HepG2 (cell line): Measurements from ENCODE around the gene ASCL3. TPM values are rescaled to one million over a fixed set of nuclear protein-coding genes. Genes with fewer than 3 reads are reported as not detected.

ENCODE experiments used
- ATAC-seq: fragments of 200-7000 bp; cut with Tn5 transposase; 3 replicates; pipeline ENCODE4 v1.9.1; 2020; ENCODE audit warnings: mild to moderate bottlenecking, moderate library complexity
- BruUV-seq: library from RNA; stranded (reverse); fragments of 400-500 nt; replicated peaks from 2 replicates; lab custom pipeline; 2021; lab: Mats Ljungman, UMichigan
- CTCF ChIA-PET: fragments of 300-600 bp; formaldehyde crosslinking; extraction: SDS; loops from one replicate; lab custom pipeline; 2021; ENCODE audit warnings: low total read pairs, inconsistent platforms, low intra/inter-chr PET ratio; lab: Yijun Ruan, JAX
- POLR2A ChIA-PET: fragments of 350-600 bp; sonication (Branson Sonifier 250); formaldehyde crosslinking; loops from one replicate; lab custom pipeline; 2020; ENCODE audit warnings: antibody characterized with exemption, inconsistent platforms; lab: Yijun Ruan, JAX
- DNase-seq: peaks from one replicate; pipeline ENCODE4 v3.0.0-alpha.2; 2015; ENCODE audit warnings: low spot score
- FAIRE-seq: peaks from 3 replicates; lab custom pipeline; 2011; peaks lifted over from hg19 to GRCh38; lab: Jason Lieb, UNC
- H2AFZ ChIP-seq: one replicate; pipeline ENCODE4 v1.6.1; 2011; ENCODE audit warnings: low read length, inconsistent platforms
- H3K27ac ChIP-seq: fragments of 300-600 bp; 3 replicates; pipeline ENCODE4 v1.8.0; 2011; ENCODE audit warnings: mixed run types, mild to moderate bottlenecking, mixed read lengths, low read length, inconsistent platforms; ENCODE audit not compliant: insufficient read depth; ENCODE audit errors: extremely low read length
- H3K27me3 ChIP-seq, 2 experiments: fragments of 200-600 bp in 1 of 2; 2 replicates in 1 of 2; 3 replicates in 1 of 2; pipeline versions ENCODE4 v1.6.0 to v1.8.0; 2011; ENCODE audit warnings: low read length in 2 of 2, mild to moderate bottlenecking in 2 of 2, moderate library complexity in 2 of 2, inconsistent platforms in 1 of 2; ENCODE audit not compliant: insufficient read depth in 2 of 2, control insufficient read depth in 1 of 2
- H3K36me3 ChIP-seq, 2 experiments: fragments of 200-600 bp in 1 of 2; replicated peaks in 1 of 2; 2 replicates in 1 of 2; 3 replicates in 1 of 2; pipeline versions ENCODE4 v1.5.1 to v1.8.0; 2011; ENCODE audit warnings: low read length in 2 of 2, inconsistent platforms in 1 of 2; ENCODE audit not compliant: insufficient read depth in 2 of 2, control insufficient read depth in 1 of 2
- H3K4me1 ChIP-seq: 2 replicates; pipeline ENCODE4 v1.5.1; 2012; ENCODE audit warnings: low read length, inconsistent platforms; ENCODE audit not compliant: insufficient read depth
- H3K4me2 ChIP-seq: 2 replicates; pipeline ENCODE4 v1.6.0; 2011; ENCODE audit warnings: low read depth, low read length, inconsistent platforms
- H3K4me3 ChIP-seq, 3 experiments: fragments of 200-600 bp in 1 of 3; sonication (generic), shearing (Covaris generic) in 1 of 3; replicated peaks in 1 of 3; 2 replicates each; pipeline ENCODE4 v1.5.1; 2011 to 2016; ENCODE audit warnings: low read length in 3 of 3, inconsistent platforms in 2 of 3, low read depth in 2 of 3, mild to moderate bottlenecking in 2 of 3, control low read depth in 1 of 3, mixed read lengths in 1 of 3; ENCODE audit not compliant: insufficient read depth in 1 of 3
- H3K79me2 ChIP-seq: one replicate; pipeline ENCODE4 v1.6.1; 2011; ENCODE audit warnings: low read length, inconsistent platforms; ENCODE audit not compliant: insufficient read depth
- H3K9ac ChIP-seq: 2 replicates; pipeline ENCODE4 v1.6.0; 2011; ENCODE audit warnings: mild to moderate bottlenecking, low read depth, low read length, inconsistent platforms; ENCODE audit not compliant: insufficient read depth
- H3K9me3 ChIP-seq: 2 replicates; pipeline ENCODE4 v1.5.1; 2012; ENCODE audit warnings: mild to moderate bottlenecking, low read length
- H4K20me1 ChIP-seq: 2 replicates; pipeline ENCODE4 v1.6.0; 2011; ENCODE audit warnings: inconsistent platforms, mild to moderate bottlenecking, low read length, moderate library complexity; ENCODE audit not compliant: insufficient read depth
- MAFK ChIP-seq, 2 experiments: IDR thresholded peaks in 1 of 2; conservative IDR thresholded peaks in 1 of 2; 2 replicates each; pipeline ENCODE4 v1.6.1; 2011; ENCODE audit warnings: improper control_type of control experiment in 2 of 2, low read length in 2 of 2
- SOX13 ChIP-seq, 3 experiments: fragments of 450-650 bp in 1 of 3; sonication (generic) in 1 of 3; formaldehyde crosslinking in 1 of 3; IDR thresholded peaks in 2 of 3; conservative IDR thresholded peaks in 1 of 3; 2 replicates each; pipeline versions ENCODE4 v1.5.0 to v1.6.1; 2016 to 2020; ENCODE audit warnings: antibody characterized with exemption in 1 of 3, mild to moderate bottlenecking in 1 of 3, missing compliant biosample characterization in 1 of 3, missing genetic modification reagents in 1 of 3, moderate library complexity in 1 of 3
- ZNF143 ChIP-seq: sonication (generic); formaldehyde crosslinking; IDR thresholded peaks from 2 replicates; pipeline ENCODE4 v1.4.0; 2020; ENCODE audit warnings: missing genetic modification reagents
- ZNF501 ChIP-seq: sonication (generic); formaldehyde crosslinking; IDR thresholded peaks from 2 replicates; pipeline ENCODE4 v1.5.1; 2020; ENCODE audit warnings: mild to moderate bottlenecking, moderate library complexity, missing genetic modification reagents
- WGBS: methylation state at CpG from one replicate; pipeline ENCODE4 v1.1.6; 2017; ENCODE audit warnings: low lambda C conversion rate; 5-methylcytosine and 5-hydroxymethylcytosine counted together
- in situ Hi-C: cut with HindIII; loops from 2 replicates; pipeline ENCODE4 v1.10.0; 2017; ENCODE audit warnings: low pct_unique_long_range_greater_than_20kb; ENCODE audit not compliant: extremely low pct_ligation_motif_present
- intact Hi-C: fragments of 100-400 bp; cut with micrococcal nuclease; formaldehyde crosslinking; loops from one replicate; pipeline ENCODE4 v1.10.0; 2022; ENCODE audit not compliant: unreplicated experiment
- polyA plus RNA-seq, 8 experiments: library from polyadenylated mRNA; depleted of rRNA in 3 of 8; stranded (reverse) in 7 of 8; unstranded in 1 of 8; fragments of >200 nt; fragmentation: Illumina TruSeq in 4 of 8; extraction: Trizol in 4 of 8; gene quantifications; 2 replicates each; pipeline versions ENCODE4 v1.2.1 to v1.2.3, GENCODE V29; 2011 to 2016; ENCODE audit warnings: low read depth in 4 of 8, missing spikeins in 1 of 8, mixed read lengths in 1 of 8; ENCODE audit not compliant: insufficient read depth in 1 of 8
- total RNA-seq, 5 experiments: library from RNA; depleted of rRNA; stranded (reverse); fragments of >200 nt; fragmentation: Illumina TruSeq; extraction: Trizol; gene quantifications; 2 replicates each; pipeline ENCODE4 v1.2.3, GENCODE V29; 2016; ENCODE audit warnings: low read depth in 1 of 5
- TF ChIP-seq, protein P1 (sequence below): IDR thresholded peaks from 2 replicates; pipeline ENCODE4 v1.6.1; 2012; ENCODE audit warnings: low read length, improper control_type of control experiment
- TF ChIP-seq, protein P2 (sequence below): sonication (generic); IDR thresholded peaks from 2 replicates; pipeline ENCODE4 v1.6.1; 2016; ENCODE audit warnings: low read depth, borderline replicate concordance
- TF ChIP-seq, protein P3 (sequence below): sonication (generic); formaldehyde crosslinking; IDR thresholded peaks from 2 replicates; pipeline ENCODE4 v1.8.1; 2023; ENCODE audit warnings: missing genetic modification reagents, inconsistent platforms, borderline replicate concordance

ASCL3 gene
- total and polyA plus RNA-seq, 2 of the 13 experiments (the other 11 are each of a cell fraction or from before 2014, with no cell fraction given) = not detected

DNA sequence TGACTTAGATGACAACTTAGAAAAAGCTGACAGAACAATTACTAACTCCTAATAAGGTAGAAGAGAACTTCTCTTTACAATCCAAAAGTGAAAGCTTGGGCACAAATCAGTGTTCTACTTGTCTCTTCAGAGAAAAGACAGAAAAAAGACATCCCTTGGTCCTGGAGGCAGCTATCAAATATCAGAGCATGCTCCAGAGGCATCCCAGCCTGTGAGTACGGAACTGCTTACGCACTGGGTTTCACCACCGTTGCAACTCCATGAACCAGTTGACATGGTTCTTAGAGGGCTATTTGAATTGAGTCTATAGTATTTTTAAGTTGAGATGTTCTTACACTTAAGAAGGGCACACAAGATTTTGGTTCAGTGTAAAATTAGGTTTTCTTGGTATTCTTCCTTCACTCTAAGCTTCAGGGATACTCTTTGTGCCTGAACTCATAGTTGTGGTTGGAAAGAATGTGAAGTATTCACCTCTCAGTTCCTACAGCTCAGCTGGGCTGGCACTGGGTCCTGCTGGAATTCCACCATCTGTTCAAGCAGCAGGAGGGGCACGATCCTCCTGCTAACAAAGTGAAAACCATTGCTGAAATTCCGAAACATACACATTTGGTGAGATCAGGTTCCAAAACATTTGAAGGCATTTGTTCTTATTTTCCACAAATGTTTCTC is 25.5 kb downstream of the ASCL3 start (continued):
- TF ChIP-seq, protein P1, sequence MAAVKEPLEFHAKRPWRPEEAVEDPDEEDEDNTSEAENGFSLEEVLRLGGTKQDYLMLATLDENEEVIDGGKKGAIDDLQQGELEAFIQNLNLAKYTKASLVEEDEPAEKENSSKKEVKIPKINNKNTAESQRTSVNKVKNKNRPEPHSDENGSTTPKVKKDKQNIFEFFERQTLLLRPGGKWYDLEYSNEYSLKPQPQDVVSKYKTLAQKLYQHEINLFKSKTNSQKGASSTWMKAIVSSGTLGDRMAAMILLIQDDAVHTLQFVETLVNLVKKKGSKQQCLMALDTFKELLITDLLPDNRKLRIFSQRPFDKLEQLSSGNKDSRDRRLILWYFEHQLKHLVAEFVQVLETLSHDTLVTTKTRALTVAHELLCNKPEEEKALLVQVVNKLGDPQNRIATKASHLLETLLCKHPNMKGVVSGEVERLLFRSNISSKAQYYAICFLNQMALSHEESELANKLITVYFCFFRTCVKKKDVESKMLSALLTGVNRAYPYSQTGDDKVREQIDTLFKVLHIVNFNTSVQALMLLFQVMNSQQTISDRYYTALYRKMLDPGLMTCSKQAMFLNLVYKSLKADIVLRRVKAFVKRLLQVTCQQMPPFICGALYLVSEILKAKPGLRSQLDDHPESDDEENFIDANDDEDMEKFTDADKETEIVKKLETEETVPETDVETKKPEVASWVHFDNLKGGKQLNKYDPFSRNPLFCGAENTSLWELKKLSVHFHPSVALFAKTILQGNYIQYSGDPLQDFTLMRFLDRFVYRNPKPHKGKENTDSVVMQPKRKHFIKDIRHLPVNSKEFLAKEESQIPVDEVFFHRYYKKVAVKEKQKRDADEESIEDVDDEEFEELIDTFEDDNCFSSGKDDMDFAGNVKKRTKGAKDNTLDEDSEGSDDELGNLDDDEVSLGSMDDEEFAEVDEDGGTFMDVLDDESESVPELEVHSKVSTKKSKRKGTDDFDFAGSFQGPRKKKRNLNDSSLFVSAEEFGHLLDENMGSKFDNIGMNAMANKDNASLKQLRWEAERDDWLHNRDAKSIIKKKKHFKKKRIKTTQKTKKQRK = no peak
- TF ChIP-seq, protein P2, sequence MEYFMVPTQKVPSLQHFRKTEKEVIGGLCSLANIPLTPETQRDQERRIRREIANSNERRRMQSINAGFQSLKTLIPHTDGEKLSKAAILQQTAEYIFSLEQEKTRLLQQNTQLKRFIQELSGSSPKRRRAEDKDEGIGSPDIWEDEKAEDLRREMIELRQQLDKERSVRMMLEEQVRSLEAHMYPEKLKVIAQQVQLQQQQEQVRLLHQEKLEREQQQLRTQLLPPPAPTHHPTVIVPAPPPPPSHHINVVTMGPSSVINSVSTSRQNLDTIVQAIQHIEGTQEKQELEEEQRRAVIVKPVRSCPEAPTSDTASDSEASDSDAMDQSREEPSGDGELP = peak; percentile 79
- TF ChIP-seq SOX13 (IDR thresholded peaks at IDR 0.05) (no peak), SOX13 (CRISPR knock-in tag; conservative IDR thresholded peaks at IDR 0.05 in 1 of 2, IDR thresholded peaks at IDR 0.05 in 1 of 2) (0 out of 4 replicates have a peak, but pooled peaks of 1 of the 2 experiments have one; percentile 19), MAFK (conservative IDR thresholded peaks at IDR 0.05 in 1 of 2, IDR thresholded peaks at IDR 0.05 in 1 of 2; ENCODE audit: low read length in 2 of 2) (peak in 1 of 2 experiments; percentile 40; a peak in 1 of 4 replicates), ZNF143 (no peak)
- TF ChIP-seq, all 625 proteins: peak for 6

DNA sequence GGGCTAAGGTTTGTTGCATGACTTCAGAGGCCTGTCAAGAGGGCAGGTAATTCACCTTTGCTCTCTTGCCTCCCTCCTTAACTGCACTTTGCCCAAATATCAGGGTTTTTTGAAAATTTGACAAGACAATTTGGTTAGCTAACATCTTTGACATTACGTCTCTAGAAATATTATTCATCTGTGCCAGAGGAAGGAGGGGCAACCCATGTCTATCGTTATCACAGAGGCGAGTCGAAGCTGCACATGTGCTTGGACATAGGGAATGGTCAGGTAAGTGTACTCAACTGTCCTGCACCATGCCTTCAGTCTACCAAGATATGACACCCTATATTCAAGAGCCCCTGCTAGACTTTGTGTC is 28.2 kb downstream of the ASCL3 start:
- in situ Hi-C loops = loop anchor here (10.0 kb wide), 1 partner anchor 220 kb away; no protein-coding TSS in a partner anchor

More for the DNA sequence above, 28.2 kb downstream of the ASCL3 start:
- H3K79me2 ChIP-seq = peaks cover 5% of the 10 kb centered on the region
- H3K9me3 ChIP-seq = no peaks in the 10 kb centered on the region
- 90% methylated on average over 4 of the region's 4 CpGs for WGBS
- H3K4me3 ChIP-seq = no peak overlapping the region
- POLR2A ChIA-PET = no interaction called here
- H3K9ac ChIP-seq = no peak overlapping the region
- H3K36me3 ChIP-seq = peaks cover 4 to 18% of the 10 kb centered on the region in 2 experiments; a peak in 4 of 5 replicates
- H4K20me1 ChIP-seq = no peaks in the 10 kb centered on the region
- H3K4me1 ChIP-seq = peaks cover 55% of the 10 kb centered on the region
- intact Hi-C loops = loop anchor here (1.0 to 5.0 kb wide), 4 partner anchors 45 to 232 kb away; partner anchors contain the start of genes RPL27A and TRIM66
- CTCF ChIA-PET = interaction anchor here (1.0 to 2.4 kb wide), 2 partner anchors 44 to 223 kb away, joined by 4 to 19 read pairs; no protein-coding TSS in a partner anchor
- TF ChIP-seq, protein P3, sequence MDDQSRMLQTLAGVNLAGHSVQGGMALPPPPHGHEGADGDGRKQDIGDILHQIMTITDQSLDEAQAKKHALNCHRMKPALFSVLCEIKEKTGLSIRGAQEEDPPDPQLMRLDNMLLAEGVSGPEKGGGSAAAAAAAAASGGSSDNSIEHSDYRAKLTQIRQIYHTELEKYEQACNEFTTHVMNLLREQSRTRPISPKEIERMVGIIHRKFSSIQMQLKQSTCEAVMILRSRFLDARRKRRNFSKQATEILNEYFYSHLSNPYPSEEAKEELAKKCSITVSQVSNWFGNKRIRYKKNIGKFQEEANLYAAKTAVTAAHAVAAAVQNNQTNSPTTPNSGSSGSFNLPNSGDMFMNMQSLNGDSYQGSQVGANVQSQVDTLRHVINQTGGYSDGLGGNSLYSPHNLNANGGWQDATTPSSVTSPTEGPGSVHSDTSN (CRISPR knock-in tag) = no peak
- 0 out of 2 replicates have a peak, but pooled peaks have one; percentile 0 for TF ChIP-seq ZNF501 (CRISPR knock-in tag)
- ATAC-seq (no peak), DNase-seq (no peak), FAIRE-seq (no peak)
- H3K27me3 ChIP-seq = no peaks in the 10 kb centered on the region; a peak in 1 of 5 replicates
- H2AFZ ChIP-seq = no peak overlapping the region
- no peak overlapping the region for H3K27ac ChIP-seq
- BruUV-seq = no TSS peak
- peak overlapping the region; percentile 31; the same call in 1 of the 2 replicates for H3K4me2 ChIP-seq
